NCI-H1417 treated with DMSO at 0.1 percent for 48 hours (cell line): ENCODE data around the gene PARVB.

Source experiments
- DNase-seq: peaks from one replicate; lab custom pipeline; 2025; lab: John Stamatoyannopoulos, UW

The PARVB gene

DNA sequence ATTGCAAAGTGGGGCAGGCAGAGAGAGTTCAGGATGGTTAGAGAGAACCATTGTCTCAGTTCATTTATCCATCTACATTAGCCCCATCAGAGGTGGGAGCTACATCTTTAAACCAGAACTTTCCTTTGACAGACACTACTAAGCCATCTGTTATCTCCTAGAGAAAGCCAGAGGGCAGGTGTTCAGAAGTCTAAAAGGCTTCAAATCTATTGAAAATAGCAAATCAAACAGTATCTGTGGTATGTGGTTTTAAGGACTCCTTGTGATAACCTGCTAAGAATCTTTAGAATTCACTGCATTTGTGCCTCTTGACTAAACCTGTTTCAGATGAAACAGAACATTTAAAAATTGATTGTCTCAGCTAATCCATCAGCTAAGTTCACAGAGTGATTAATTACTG is 112.7 kb downstream of the PARVB start:
- no peak for DNase-seq

DNA sequence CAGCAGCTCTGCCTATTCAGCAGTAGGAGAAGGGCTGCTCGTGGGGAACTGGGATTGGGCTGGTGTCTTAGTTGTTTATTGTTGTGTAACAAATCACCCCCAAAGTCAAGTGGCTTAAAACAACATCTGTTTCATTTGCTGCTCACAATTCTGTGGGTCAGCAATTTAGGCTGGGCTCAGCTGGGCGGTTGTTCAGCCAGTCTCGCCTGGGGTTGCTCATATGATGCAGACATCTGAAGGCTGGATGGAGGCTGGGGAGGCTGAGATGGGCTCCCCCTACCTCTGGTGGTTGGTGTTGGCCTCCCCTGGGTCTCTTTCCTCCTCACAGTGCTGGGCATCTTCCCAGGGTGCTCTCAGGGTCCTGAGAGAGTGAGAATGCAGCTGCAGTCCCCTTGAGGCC is 113.3 kb downstream of the PARVB start:
- no peak for DNase-seq

DNA sequence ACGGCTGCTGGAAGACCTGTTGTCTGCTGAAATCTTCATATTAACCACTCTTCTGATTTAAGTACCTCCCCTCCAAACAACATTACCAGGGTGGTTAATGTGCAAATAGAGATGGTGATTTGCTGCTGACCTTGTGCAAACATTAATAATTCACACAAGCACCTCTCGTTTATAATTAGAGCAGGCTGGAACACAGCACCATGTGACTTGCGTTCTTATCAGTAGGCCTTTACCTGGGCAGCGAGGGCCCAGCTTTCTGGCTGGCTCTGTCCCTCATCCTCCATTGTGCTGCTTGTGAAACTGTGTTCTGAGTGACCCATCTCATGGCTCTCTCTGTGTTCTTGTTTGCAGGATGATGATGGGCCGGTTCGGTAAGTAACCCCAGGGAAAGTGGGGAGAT is 115.7 kb downstream of the PARVB start:
- DNase-seq = peak; percentile 19

DNA sequence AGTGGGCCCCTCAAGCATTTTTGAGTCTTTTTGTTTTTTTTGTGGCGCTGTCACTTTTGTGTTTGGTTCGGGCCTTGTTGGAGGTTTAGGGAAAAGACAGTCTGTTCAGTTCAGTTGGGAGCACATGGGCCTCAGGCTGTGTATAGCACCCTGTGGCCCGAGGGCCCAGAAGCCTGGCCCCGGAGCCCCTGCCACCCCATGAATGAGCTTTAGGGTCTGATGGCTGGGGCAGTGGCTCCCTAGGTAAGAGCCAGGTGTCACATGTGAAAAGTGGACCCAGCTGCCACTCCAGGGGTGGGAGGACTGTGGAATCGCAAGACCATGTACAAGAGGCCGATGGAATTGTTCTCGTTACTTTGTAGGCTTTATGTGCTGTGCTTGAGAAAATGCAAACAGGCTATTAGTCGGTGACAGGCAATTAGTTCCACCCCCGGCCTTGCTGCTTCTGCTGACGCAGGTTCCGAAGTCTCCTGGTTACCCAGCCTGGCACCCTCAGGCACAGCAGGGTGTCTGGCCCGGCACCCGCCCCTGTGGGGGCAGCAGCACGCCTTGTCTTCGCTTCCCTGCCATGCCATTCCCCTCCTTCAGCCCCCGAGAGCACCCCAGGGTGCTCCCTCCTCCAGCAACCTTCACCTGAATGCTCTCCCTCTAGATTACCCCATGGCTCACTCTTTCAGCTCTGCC is 118.5 kb downstream of the PARVB start:
- peak; percentile 17 for DNase-seq

DNA sequence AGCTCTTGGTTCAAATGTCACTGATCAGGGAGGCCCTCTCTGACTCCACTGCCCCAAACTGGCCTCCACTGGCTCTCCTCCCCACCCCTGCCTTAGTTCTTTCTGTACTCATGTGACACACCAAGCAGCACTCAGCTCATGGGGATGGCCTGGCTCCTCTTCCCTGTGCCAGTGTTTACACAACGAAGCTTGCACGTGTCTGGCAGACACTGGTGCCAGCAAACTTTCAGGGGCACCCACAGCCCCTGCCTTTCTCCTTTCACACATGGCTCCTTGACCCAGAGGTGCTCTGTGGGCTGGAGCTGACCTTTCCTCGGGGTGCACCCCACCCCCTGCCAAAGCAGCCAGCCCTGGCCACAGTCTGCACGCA is 119.0 kb downstream of the PARVB start:
- DNase-seq = no peak

DNA sequence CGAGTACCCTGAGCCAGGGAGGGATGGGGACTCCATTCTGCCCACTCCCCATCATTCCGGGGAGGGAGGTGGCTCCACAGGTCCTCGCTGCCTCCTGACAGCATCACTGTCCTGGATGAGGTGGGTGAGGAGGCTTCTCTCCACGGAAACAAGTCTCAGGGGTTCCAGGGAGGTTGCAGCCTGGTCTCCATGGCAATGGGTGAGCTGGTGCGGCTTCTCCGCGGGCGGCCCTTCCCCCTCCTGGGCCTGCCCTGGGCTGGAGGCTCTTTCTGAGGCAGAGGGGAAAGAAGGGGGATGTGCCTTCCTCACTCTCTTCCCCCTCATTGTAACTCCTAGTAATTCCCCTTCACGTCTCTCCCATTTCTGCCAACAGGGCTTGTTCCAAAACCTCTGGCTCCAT is 119.5 kb downstream of the PARVB start:
- DNase-seq = no peak

DNA sequence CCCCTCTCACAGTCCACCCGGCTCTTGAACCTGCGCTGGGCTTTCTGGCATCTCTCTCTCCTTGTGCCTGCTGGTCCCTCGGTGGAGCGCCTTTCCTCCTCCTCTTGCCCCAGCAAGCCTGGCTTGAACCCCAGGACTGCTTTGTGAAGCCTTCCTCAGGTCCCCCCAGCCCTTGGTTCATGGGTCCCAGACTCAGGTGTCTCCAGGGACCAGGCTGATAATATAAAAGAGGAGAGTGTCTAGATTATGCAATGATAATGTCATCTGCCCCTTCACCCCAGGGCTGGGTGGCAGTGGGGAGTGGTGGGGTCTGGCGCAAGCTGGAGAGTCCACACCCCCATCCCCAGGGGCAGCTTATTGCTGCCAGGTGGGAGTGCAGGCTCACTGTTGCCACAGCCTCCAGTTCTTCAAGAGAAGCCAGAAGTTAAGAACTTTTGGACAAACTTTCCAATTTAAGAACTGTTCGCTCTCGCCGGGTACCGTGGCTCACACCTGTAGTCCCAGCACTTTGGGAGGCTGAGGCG is 120.0 kb downstream of the PARVB start:
- no peak for DNase-seq

DNA sequence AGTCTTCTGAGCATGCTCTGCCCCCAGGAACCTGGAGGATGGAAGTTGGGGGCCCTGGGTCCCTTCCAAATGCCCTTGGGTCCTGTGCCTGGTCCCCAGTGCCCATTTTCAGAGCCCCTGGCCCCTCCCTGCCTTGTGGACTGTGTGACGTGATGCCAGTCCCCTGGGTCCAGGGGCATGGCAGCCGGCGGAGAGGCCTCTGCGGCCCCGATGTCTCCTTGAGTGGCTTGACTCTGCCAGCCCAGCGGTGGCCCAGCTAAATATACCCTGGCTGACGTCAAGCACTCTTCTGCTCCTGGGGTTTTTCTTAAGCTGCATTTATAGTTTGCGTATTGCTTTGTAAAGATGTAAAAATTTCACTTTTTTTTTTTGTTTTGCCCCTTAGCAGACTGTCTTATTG is 121.4 kb downstream of the PARVB start:
- no peak for DNase-seq

DNA sequence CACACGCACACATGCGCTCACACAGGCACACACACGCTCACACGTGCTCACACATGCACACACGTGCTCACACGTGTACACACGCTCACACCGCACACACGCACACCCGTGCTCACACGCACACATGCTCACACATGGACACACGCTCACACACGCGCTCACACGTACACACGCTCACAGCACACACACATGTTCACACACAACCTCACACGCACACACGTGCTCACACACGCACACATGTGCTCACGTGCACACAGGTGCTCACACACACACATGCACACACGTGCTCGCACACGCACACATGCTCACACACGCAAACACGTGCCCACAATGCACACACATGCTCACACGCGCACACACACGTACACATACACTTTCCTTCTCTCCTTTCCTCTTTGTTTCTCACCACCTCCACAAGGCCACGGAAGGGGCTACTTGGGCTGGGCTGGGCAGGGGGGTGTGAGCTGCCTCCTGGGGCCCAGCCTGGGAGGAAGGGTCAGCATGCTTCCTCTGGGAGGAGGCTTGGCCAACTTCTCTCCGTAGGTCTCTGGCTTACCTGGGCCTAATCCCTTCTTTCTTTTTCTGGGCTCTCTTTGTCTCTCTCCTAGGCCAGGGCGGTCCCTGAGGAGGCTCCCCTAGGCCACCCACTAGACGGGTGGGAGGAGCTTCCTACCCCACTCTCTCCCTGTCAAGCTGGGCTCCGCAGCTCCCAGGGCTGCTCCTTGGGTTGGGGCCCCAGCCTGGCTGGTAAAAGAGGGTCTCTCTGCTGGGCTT is 122.2 kb downstream of the PARVB start:
- no peak for DNase-seq

DNA sequence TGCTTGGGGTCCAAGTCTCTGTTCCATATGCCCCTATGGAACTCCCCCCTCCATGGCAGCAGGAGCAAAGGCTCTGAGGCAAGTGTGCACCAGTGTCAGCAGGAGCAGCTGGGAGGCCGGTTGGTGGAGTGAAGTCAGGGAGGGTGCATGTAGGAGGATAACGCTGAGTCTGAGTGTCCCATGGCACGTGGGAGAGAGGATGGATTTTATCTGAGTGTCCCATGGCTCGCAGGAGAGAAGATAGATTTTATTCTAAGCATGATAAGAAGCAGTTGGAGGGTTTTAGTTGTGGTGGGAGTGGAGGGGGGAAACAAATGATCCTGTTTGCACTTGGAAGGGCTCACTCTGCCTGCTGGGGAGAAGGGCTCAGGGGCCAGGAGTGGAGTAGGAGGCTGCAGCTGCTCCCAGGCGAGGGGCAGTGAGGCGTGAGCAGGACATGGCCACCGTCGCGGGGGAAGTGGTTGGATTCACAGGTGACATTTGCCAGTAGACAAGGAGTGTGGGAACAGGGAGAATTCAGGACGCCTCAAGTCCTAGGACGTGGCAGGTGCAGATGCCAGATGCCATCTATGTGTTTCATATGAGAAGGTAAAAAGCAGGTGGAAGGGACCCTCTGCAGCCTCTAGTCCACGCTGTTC is 123.0 kb downstream of the PARVB start:
- no peak for DNase-seq

DNA sequence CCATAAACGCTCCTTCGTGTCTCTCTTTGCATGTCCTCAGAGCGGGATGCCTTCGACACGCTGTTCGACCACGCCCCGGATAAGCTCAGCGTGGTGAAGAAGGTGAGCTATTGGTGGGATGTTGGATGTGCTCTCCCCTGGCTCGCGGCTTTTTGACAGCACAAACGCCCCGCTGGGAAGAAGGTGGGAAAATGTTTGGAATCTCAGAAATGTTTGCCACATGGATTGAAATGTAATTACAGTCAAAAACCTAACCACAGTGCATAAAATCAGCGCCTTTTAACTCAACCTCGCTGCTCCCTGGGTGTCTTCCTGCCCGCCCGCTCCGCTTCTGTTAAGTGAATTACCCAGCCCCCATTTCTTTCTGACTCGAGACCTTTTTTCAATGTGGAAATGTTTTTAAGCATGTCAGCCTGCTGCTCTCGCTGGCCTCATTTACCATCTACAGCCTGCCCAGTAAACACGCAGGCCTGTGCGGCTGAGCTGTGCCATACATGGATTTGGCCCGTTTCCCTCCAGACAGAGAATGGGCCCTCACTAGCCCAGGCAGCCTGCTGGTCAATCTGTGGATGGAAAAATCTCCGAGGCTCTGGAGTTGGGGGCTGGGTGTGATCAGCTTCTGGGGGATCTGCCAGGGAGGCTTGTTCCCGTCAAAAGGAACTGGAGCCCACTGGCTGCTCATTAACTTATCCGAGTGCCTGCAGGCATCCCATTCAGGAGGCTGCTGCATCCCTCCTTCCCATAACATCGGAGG is 123.9 kb downstream of the PARVB start:
- DNase-seq = no peak

DNA sequence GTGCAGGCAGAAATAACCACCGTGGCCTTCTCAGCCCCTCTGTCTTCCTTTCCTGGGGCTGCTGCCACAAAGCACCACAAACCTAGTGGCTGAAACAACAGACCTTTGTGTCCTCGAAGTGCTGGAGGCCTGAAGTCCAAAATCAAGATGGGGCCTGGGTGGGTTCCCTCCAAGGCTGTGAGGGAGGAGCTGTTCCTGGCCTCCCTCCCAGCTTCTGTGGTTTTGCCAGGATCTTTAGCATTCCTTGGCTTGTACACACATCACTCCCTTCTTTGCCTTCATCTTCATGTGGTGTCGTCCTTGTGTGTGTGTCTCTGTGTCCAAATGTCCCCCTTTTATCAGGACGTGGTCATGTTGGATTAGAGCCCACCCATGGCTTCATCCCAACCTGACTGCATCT is 127.6 kb downstream of the PARVB start:
- DNase-seq = no peak

DNA sequence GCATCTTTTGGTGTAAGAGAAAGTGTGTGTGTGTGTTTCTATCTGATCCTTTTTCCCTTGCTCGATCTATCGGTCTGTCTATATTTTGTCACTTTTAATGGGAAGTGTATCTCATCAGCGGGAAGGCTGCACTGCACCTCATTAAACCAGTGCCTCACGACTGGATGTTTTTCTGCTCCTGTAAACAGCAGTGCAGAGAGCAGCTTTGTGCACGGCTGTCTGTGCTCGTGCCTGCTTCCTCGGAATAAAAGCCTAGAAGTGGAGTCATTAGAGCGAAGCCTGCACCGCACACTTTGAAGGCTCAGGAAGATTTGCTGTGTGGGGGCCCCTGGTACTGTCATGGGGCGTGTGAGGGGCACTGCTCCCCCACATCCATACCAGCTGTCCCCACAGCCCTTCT is 129.6 kb downstream of the PARVB start:
- DNase-seq = no peak

DNA sequence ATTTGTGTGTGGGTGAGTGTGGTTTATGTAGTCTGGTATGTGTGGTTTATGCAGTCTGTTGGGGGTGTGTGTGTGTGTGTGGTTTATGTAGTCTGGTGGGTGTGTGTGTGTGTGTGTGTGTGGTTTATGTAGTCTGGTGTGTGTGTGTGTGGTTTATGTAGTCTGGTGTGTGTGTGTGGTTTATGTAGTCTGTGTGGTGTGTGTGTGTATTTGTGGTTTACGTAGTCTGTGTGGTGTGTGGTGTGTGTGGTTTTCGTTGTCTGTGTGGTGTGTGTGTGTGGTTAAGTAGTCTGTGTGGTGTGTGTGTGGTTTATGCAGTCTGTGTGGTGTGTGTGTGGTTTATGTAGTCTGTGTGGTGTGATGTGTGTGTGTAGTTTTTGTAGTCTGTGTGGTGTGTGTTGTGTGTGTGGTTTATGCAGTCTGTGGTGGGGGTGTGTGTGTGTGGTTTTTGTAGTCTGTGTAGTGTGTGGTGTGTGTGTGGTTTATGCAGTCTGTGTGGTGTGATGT is 130.4 kb downstream of the PARVB start:
- no peak for DNase-seq

DNA sequence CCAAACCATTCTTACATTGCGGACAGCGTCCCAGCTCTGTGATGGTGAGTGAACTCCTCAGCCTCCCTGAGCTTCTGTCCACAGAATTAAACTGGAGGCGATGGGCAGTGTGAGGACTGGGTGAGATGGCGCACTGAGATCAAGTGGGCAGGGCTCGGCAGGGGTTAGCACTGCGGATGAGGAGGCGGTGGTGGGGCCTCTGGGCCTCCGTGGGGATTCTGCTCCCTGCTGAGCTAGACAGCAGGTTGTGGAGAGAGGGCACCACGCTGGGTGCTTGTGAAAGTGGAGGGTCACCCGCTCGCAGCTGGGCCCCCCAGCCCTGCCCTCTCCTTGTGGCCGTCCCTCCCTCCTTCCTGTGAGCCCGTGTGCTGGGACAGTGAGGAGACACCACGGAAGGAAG is 131.0 kb downstream of the PARVB start:
- DNase-seq = no peak

DNA sequence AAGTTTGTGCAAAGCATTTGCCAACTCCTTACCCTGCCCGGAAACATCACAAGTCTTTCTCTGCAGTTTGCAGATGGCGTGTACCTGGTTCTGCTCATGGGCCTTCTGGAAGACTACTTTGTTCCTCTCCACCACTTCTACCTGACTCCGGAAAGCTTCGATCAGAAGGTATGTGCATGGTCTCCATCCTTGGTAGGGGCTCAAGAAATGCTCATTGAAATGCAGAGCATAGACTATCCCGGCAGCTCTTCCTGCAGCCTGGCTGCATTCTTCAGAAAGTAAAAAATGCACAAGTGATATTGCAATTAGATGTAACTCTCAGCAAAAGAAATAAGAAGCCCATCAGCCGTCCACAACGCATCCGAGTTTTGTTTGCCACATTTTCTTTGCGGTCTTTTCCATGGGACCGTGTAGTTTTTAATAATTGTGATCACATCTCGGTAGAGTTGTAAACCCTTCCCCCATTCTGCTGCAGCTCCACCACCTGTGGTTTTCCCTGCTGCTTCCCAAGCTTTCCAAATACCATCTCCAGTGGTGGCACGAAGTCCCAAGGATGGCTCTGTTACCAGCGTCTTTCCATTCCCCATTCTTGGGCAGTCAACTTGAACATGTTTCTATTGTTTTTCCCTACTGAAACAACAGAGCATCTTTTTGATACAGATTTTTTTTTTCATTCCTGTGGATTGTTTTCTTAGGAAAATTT is 134.0 kb downstream of the PARVB start:
- no peak for DNase-seq

DNA sequence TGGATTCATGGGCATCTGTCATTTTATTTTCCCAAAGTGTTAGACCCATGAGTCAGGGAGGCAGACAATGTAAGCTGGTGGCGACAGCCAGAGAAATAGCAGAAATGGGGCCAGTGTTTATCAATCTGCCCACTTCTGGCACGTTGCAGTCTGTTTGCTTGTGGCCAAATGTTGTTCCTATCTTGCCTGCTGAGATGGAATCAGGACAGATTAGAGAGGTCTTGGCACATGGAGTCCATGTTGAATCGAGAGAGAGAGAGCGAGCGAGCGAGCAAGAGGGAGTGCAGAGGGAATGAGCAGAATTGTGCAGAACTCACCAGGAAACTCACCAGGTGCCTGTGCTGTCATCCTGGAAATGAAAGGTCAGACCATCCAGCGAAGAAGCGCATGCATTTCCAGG is 134.7 kb downstream of the PARVB start:
- DNase-seq = no peak

DNA sequence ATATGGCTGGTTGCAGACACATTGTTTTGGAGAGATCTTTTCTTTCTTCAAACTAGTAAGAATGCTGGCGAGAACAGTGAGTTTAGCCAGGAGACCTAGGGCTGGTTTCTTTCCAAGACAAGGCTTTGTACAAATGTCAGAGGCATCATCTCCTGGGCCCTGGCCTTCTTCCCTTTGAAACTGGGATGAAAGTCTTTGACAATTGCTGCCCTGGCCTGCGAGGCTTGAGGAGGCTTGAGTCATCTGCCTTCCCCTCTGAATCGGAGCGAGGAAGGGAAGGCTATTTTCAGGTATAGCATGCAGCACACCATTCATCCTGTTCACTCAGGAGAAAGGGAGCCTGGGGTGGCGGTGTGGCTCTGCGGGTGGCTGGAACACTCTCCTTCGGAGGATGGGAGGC is 135.1 kb downstream of the PARVB start:
- DNase-seq = no peak

DNA sequence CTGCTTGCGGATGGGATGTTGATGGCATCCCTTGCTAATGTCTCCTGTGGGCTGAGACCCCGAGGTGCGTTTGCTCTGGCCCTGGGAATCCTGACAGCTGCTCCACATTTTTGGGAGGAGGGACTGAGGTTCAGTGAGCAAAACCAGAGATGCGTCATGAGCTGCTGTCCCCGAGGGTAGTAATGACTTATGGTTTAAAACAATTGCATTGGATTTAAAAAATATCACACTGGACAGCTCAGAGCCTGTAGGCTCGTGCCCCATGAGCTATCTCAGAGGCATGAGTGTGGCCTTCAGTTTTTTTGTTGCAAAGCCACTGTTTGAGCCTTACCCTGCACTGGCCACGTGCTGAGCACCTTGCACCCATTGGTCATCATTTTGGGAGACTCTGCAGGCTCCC is 135.7 kb downstream of the PARVB start:
- no peak for DNase-seq

DNA sequence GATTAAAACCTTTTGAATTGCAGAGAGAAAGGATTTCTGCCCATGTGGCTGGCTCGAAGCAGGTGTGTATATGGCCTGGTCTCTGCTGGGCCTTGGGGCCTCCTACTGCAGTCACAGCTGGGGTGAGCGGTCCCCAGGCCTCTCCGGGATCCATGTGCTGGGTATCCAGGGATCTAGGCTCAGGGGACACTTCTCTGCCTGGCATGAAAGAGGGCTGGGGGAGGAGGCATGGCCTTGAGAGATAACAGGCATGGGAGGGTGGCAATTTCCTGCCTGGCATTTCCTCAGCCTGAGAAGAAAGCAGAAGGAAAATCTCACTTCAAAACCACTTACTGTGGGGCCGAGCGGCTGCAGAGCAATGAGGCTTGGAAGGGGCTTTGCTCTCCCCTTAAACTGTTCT is 136.3 kb downstream of the PARVB start:
- DNase-seq = no peak

DNA sequence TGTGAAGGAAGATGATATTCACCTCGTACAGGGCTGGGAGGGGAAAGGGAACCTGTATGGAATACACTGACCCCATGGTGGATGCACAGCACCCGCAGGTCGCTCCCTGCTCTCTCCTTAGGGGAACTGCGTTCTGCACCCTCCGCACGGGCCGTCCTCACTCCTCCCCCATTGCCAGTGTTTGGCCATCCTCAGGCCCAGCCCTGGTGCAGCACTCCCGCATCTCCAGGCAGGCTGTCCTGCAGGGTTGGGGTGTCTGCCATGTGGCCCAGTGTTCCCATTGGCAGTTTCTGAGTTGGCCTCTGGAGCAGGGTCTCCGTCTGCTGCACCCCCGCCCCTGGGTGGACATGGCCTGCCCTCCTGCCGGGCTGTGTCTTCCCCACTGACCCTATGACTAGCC is 137.6 kb downstream of the PARVB start:
- no peak for DNase-seq

DNA sequence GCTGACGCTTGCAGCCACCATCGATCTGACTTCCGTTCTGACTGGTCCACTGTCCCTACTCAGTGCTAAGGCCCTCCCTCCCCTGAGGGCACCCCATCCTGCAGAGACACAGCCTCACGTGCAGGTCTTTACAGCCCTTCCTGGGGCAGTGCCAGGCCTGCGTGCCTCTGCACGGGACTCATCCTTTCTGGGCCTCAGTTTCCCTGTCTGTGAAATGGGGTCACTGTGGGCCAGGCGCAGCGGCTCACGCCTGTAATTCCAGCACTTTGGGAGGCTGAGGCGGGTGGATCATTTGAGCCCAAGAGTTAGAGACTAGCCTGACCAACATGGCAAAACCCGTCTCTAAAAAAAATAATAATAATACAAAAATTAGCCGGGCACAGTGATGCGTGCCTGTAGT is 138.9 kb downstream of the PARVB start:
- no peak for DNase-seq
